ENCODE results near the gene ASB17. TPM values are rescaled to one million over a fixed set of nuclear protein-coding genes. Genes with fewer than 3 reads are reported as not detected.

ASB17 gene
- total RNA-seq, 1 donor from 2014 or later: not detected

DNA sequence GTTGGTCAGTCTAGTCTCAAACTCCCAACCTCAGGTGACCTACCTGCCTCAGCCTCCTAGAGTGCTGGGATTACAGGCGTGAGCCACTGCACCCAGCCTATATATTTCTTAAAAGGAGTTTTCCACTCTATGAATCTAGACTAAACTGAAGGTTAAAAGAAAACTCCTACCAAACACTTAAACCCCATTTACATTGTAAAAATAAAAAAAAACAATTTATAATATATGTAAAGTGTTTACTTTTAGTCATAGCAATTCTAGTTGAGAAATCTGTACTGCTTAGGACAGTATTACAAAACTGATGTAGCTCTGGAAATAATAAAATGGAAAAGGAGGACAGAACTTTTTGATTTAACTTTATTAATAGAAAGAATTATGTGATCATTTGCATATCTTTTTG is 9.5 kb downstream of the ASB17 start:
- Mint-ChIP-seq H3K36me3 (ENCODE audit: low read depth) (no peaks in the 10 kb centered on the region), H3K4me1 (ENCODE audit: low read depth) (no peaks in the 10 kb centered on the region), H3K9me3 (no peaks in the 10 kb centered on the region), H3K4me3 (no peak overlapping the region), H3K27me3 (ENCODE audit: insufficient read depth) (no peaks in the 10 kb centered on the region), H3K27ac (no peak overlapping the region)
- intact Hi-C loops (cut with micrococcal nuclease): no loop called here
- no peak for DNase-seq (ENCODE audit: low spot score)

DNA sequence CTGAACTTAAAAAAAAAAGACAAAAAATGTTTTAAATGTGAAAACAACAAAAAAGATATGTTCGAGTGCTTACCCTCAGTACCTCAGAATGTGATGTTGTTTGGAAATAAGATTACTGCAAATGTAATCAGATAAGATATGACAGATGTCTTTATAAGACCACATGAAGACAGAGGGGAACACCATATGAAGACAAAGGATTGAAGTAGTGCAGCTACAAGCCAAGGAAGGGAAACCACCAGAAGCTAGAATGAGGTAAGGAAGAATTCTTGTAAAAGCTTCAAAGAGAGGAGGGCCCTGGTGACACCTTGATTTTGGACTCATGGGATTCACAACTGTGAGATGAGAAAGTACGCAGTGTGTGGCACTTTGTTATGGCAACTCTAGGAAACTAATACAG is 15.4 kb downstream of the ASB17 start:
- no peak for DNase-seq (ENCODE audit: low spot score)
- H3K36me3 Mint-ChIP-seq (ENCODE audit: low read depth): no peaks in the 10 kb centered on the region
- peaks cover 2% of the 10 kb centered on the region for H3K27me3 Mint-ChIP-seq (ENCODE audit: insufficient read depth)
- H3K9me3 Mint-ChIP-seq: no peaks in the 10 kb centered on the region
- H3K27ac Mint-ChIP-seq: no peak overlapping the region
- H3K4me1 Mint-ChIP-seq (ENCODE audit: low read depth): no peaks in the 10 kb centered on the region
- intact Hi-C loops (cut with micrococcal nuclease): no loop called here
- no peak overlapping the region for H3K4me3 Mint-ChIP-seq

DNA sequence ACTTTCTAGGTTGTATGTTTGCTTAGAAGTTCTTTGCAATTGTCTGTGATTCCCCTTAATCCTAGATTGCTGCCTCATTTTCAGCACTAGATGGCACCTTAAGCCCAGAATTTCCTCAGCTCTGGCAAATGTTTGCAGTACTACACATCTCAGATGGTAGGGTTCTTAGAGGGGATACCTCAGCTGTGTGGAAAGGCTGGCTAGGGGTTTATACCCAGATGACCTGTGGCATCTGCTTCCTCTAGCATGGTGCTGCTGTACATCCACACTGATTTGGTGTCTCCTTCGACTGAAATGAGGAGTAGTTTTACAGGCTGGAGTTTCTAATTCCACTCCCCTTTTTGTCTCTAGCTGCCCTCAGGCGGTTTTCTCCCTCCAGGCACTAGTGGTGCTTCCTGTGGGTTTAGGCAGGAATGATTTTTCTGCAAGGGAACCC is 23.5 kb downstream of the ASB17 start:
- no peak for DNase-seq (ENCODE audit: low spot score)
- H3K9me3 Mint-ChIP-seq: peaks cover 6% of the 10 kb centered on the region
- intact Hi-C loops (cut with micrococcal nuclease): no loop called here
- no peak overlapping the region for H3K27ac Mint-ChIP-seq
- H3K4me1 Mint-ChIP-seq (ENCODE audit: low read depth): no peaks in the 10 kb centered on the region
- H3K36me3 Mint-ChIP-seq (ENCODE audit: low read depth): no peaks in the 10 kb centered on the region
- peaks cover 6% of the 10 kb centered on the region for H3K27me3 Mint-ChIP-seq (ENCODE audit: insufficient read depth)
- no peak overlapping the region for H3K4me3 Mint-ChIP-seq

DNA sequence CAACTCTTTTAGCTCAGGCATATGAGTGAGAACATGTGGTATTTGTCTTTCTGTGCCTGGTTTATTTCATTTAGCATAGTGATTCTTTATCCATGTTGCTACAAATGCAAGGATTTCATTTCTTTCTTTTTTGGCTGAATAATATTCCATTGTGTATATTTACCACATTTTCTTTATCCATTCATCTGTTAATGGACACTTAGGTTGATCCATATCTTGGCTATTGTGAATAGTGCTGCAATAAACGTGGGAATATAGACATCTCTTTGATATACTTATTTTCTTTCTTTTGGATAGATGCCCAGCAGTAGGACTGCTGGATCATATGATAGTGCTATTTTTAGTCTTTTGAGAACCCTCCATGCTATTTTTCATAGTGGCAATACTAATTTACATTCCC is 30.8 kb downstream of the ASB17 start:
- Mint-ChIP-seq H3K9me3 (no peaks in the 10 kb centered on the region), H3K27me3 (ENCODE audit: insufficient read depth) (peaks cover 3% of the 10 kb centered on the region), H3K4me3 (no peak overlapping the region), H3K4me1 (ENCODE audit: low read depth) (no peaks in the 10 kb centered on the region), H3K36me3 (ENCODE audit: low read depth) (no peaks in the 10 kb centered on the region), H3K27ac (no peak overlapping the region)
- DNase-seq (ENCODE audit: low spot score): no peak
- intact Hi-C loops (cut with micrococcal nuclease): no loop called here

DNA sequence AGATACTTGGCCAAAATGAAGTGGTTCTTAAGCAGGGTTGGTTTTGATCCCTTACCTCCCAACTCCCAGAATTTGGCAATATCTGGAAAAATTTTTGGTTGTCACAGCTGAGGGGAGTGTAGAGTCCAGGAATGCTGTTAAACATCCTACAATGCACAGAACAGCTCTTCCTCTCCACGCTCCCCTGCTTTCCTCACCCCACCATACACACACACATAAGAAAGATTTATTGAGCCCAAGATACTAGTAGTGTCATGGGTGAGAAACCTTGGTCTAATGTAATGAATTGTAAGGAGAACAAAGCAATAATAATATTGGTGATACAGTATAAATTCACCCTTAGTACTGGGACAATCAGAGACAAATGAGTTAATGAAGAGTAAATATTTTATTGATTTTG is 47.8 kb downstream of the ASB17 start:
- no peaks in the 10 kb centered on the region for H3K36me3 Mint-ChIP-seq (ENCODE audit: low read depth)
- H3K27me3 Mint-ChIP-seq (ENCODE audit: insufficient read depth): no peaks in the 10 kb centered on the region
- H3K4me3 Mint-ChIP-seq: no peak overlapping the region
- no peak for DNase-seq (ENCODE audit: low spot score)
- H3K9me3 Mint-ChIP-seq: no peaks in the 10 kb centered on the region
- H3K27ac Mint-ChIP-seq: no peak overlapping the region
- intact Hi-C loops (cut with micrococcal nuclease): no loop called here
- no peaks in the 10 kb centered on the region for H3K4me1 Mint-ChIP-seq (ENCODE audit: low read depth)

DNA sequence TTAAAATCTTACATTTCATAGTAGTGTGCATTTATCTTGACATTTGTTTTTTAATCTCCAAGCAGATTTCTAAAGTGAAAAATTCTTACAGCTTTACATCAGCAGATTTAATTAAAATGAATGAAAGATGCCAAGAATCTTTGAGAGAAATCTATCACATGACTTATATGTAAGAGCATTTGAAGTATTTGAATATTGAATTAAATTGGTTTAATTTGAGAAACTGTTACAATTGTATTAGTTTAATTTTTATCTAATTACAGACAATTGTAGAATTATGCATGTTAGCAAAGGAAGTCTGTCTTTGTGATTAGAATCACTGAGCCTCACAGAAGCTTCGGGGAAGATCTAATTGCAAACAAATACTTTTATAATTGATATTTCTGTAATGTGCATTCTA is 52.2 kb downstream of the ASB17 start:
- H3K27me3 Mint-ChIP-seq (ENCODE audit: insufficient read depth): no peaks in the 10 kb centered on the region
- intact Hi-C loops (cut with micrococcal nuclease): no loop called here
- no peaks in the 10 kb centered on the region for H3K4me1 Mint-ChIP-seq (ENCODE audit: low read depth)
- H3K4me3 Mint-ChIP-seq: no peak overlapping the region
- no peak overlapping the region for H3K27ac Mint-ChIP-seq
- no peaks in the 10 kb centered on the region for H3K9me3 Mint-ChIP-seq
- no peaks in the 10 kb centered on the region for H3K36me3 Mint-ChIP-seq (ENCODE audit: low read depth)
- no peak for DNase-seq (ENCODE audit: low spot score)

DNA sequence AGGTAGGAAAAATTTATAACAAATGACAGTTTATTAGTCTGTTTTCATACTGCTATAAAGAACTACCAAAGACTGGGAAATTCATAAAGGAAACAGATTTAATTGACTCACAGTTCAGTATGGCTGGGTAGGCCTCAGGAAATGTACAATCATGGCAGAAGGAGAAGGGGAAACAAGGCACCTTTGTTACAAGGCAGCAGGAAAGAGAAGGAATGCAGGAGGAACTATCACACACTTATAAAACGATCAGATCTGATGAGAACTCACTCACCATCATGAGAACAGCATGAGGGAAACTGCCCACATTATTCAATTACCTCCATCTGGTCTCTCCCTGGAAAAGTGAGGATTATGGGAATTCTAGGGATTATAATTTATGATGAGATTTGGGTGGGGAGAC is 61.3 kb downstream of the ASB17 start:
- intact Hi-C loops (cut with micrococcal nuclease): no loop called here
- Mint-ChIP-seq H3K36me3 (ENCODE audit: low read depth) (no peaks in the 10 kb centered on the region), H3K27me3 (ENCODE audit: insufficient read depth) (no peaks in the 10 kb centered on the region), H3K9me3 (no peaks in the 10 kb centered on the region), H3K4me1 (ENCODE audit: low read depth) (no peaks in the 10 kb centered on the region), H3K27ac (no peak overlapping the region), H3K4me3 (no peak overlapping the region)
- no peak for DNase-seq (ENCODE audit: low spot score)

Other genes starting within 250 kb of the ASB17 start
- gene ACADM, start 207.7 kb downstream of the ASB17 start, total RNA-seq: 53.2 and 54.8 TPM in 2 replicates
- gene RABGGTB, start 146.1 kb downstream of the ASB17 start, total RNA-seq: 233 and 240 TPM in 2 replicates
- gene MSH4, start 135.5 kb downstream of the ASB17 start, total RNA-seq: 0.39 and 0.54 TPM in 2 replicates
- gene ST6GALNAC3, start 142.3 kb upstream of the ASB17 start, total RNA-seq: not detected in 2 replicates